Measurements from ENCODE around the gene NPAP1. TPM values are rescaled to one million over a fixed set of nuclear protein-coding genes. Genes with fewer than 3 reads are reported as not detected.
"Not testable (repeated sequence)": the region's sequence is repeated elsewhere in the genome, so short reads cannot be mapped to it uniquely, and the experiment has no call there.

Gene NPAP1
- polyA plus RNA-seq, 1 of the 3 experiments (the other 2 are of a cell fraction): not detected

GRCh38 chr15:24627443-24627842 lies 48.1 kb upstream of the NPAP1 start (continued):
- no peak for TF ChIP-seq EP300 (IDR thresholded peaks at IDR 0.05; ENCODE audit: borderline replicate concordance in 1 of 2, low read depth in 1 of 2, low read length in 1 of 2)
- TF ChIP-seq GABPA (IDR thresholded peaks at IDR 0.05; ENCODE audit: low read depth): no peak
- no peak for TF ChIP-seq ELF1 (IDR thresholded peaks at IDR 0.05)

GRCh38 chr15:24633082-24633481 lies 42.5 kb upstream of the NPAP1 start:
- WGBS (ENCODE audit: low lambda C conversion rate): 0% methylated on average over 4 of the region's 4 CpGs
- Histone ChIP-seq H3K4me3 (ENCODE audit: low read depth in 2 of 2, low read length in 1 of 2) (no peak overlapping the region), H3K9ac (no peak overlapping the region), H3K4me1 (ENCODE audit: control insufficient read depth in 1 of 2, insufficient read depth in 2 of 2, low read depth in 1 of 2, low read length in 1 of 2) (no peaks in the 10 kb centered on the region), H2AFZ (ENCODE audit: low read depth) (no peak overlapping the region), H3F3A (replicated peaks; ENCODE audit: insufficient read depth) (no peaks in the 10 kb centered on the region), H3K9me2 (no peaks in the 10 kb centered on the region), H3K36me3 (replicated peaks in 1 of 2; ENCODE audit: control insufficient read depth in 1 of 2, insufficient read depth in 2 of 2, low read length in 1 of 2) (no peaks in the 10 kb centered on the region), H3K27me3 (ENCODE audit: insufficient read depth) (no peaks in the 10 kb centered on the region), H3K4me2 (no peak overlapping the region), H3K9me3 (no peaks in the 10 kb centered on the region), H3K79me2 (ENCODE audit: insufficient read depth) (no peaks in the 10 kb centered on the region), H4K20me1 (ENCODE audit: insufficient read depth) (no peaks in the 10 kb centered on the region), H3K27ac (ENCODE audit: low read depth in 2 of 2, low read length in 1 of 2) (no peak overlapping the region)
- DNase-seq: no peak
- POLR2A ChIA-PET: no interaction called here
- TF ChIP-seq CHD2 (IDR thresholded peaks at IDR 0.05; ENCODE audit: low read length, partially characterized antibody) (no peak), TEAD4 (IDR thresholded peaks at IDR 0.05; ENCODE audit: borderline replicate concordance, insufficient read depth) (no peak), NFIC (IDR thresholded peaks at IDR 0.05; ENCODE audit: borderline replicate concordance) (no peak), FOSL2 (IDR thresholded peaks at IDR 0.05; ENCODE audit: borderline replicate concordance, low read depth) (no peak), USF2 (IDR thresholded peaks at IDR 0.05; ENCODE audit: borderline replicate concordance, low read depth, low read length) (no peak), MXI1 (IDR thresholded peaks at IDR 0.05; ENCODE audit: low read depth, low read length) (no peak), TCF12 (IDR thresholded peaks at IDR 0.05) (no peak), EP300 (IDR thresholded peaks at IDR 0.05; ENCODE audit: borderline replicate concordance in 1 of 2, low read depth in 1 of 2, low read length in 1 of 2) (no peak), NRF1 (IDR thresholded peaks at IDR 0.05; ENCODE audit: low read depth, low read length) (no peak)
- TF ChIP-seq, protein P1, sequence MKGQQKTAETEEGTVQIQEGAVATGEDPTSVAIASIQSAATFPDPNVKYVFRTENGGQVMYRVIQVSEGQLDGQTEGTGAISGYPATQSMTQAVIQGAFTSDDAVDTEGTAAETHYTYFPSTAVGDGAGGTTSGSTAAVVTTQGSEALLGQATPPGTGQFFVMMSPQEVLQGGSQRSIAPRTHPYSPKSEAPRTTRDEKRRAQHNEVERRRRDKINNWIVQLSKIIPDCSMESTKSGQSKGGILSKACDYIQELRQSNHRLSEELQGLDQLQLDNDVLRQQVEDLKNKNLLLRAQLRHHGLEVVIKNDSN (IDR thresholded peaks at IDR 0.05; ENCODE audit: borderline replicate concordance, low read depth): no peak
- CTCF ChIA-PET: no interaction called here

GRCh38 chr15:24639412-24639811 lies 36.2 kb upstream of the NPAP1 start:
- H3K4me2 ChIP-seq; H3K9me3 ChIP-seq; H3K27me3 ChIP-seq (ENCODE audit: insufficient read depth); H3K9ac ChIP-seq; H3K36me3 ChIP-seq (replicated peaks in 1 of 2; ENCODE audit: control insufficient read depth in 1 of 2, insufficient read depth in 2 of 2, low read length in 1 of 2); H2AFZ ChIP-seq (ENCODE audit: low read depth); H3K9me2 ChIP-seq; H4K20me1 ChIP-seq (ENCODE audit: insufficient read depth); H3K4me3 ChIP-seq (ENCODE audit: low read depth in 2 of 2, low read length in 1 of 2); POLR2A ChIA-PET; H3K4me1 ChIP-seq (ENCODE audit: control insufficient read depth in 1 of 2, insufficient read depth in 2 of 2, low read depth in 1 of 2, low read length in 1 of 2); CTCF ChIA-PET; H3K79me2 ChIP-seq (ENCODE audit: insufficient read depth); H3F3A ChIP-seq (replicated peaks; ENCODE audit: insufficient read depth); H3K27ac ChIP-seq (ENCODE audit: low read depth in 2 of 2, low read length in 1 of 2); DNase-seq: not testable (repeated sequence)
- 4% methylated on average over 11 of the region's 11 CpGs for WGBS (ENCODE audit: low lambda C conversion rate)
